K562 (cell line): ENCODE data around the gene FBXL12. TPM values are rescaled to one million over a fixed set of nuclear protein-coding genes. Genes with fewer than 3 reads are reported as not detected.

ENCODE experiments used
- BMI1 ChIP-seq: fragments of 150-350 bp; IDR thresholded peaks from 2 replicates; pipeline ENCODE4 v1.6.1; 2014; ENCODE audit warnings: low read length
- CC2D1A ChIP-seq: fragments of 450-650 bp; IDR thresholded peaks from 2 replicates; pipeline ENCODE4 v1.6.1; 2017; ENCODE audit warnings: mild to moderate bottlenecking
- GATAD2B ChIP-seq: fragments of 450-650 bp; IDR thresholded peaks from 2 replicates; pipeline ENCODE4 v1.6.1; 2017; ENCODE audit warnings: mild to moderate bottlenecking, borderline replicate concordance
- JUND ChIP-seq, 2 experiments: IDR thresholded peaks; 2 replicates in 1 of 2; 3 replicates in 1 of 2; pipeline ENCODE4 v1.6.1; 2011; ENCODE audit warnings: borderline replicate concordance in 2 of 2, low read depth in 2 of 2, low read length in 2 of 2, improper control_type of control experiment in 1 of 2, missing biosample characterization in 1 of 2, missing genetic modification characterization in 1 of 2, missing genetic modification reagents in 1 of 2
- KAT7 ChIP-seq: sonication (generic); formaldehyde crosslinking; IDR thresholded peaks from 2 replicates; pipeline ENCODE4 v1.8.0; 2022; ENCODE audit warnings: missing genetic modification reagents, mild to moderate bottlenecking, borderline replicate concordance
- MEF2D ChIP-seq: conservative IDR thresholded peaks from 2 replicates; pipeline ENCODE4 v1.6.1; 2016; ENCODE audit warnings: low read depth, missing genetic modification characterization, missing compliant biosample characterization
- MTA2 ChIP-seq: fragments of 450-650 bp; IDR thresholded peaks from 2 replicates; pipeline ENCODE4 v1.6.1; 2016; ENCODE audit warnings: low read depth
- RBM39 ChIP-seq: fragments of 200-400 bp; formaldehyde crosslinking; optimal IDR thresholded peaks from 2 replicates; pipeline ENCODE3; 2018; ENCODE audit warnings: low read depth, low read length
- SMAD2 ChIP-seq: fragments of 150-350 bp; IDR thresholded peaks from 2 replicates; pipeline ENCODE4 v1.6.1; 2014; ENCODE audit warnings: low read depth, mild to moderate bottlenecking, low read length
- SMC3 ChIP-seq: conservative IDR thresholded peaks from 2 replicates; pipeline ENCODE4 v1.6.1; 2011; ENCODE audit warnings: low read depth, low read length, improper control_type of control experiment; ENCODE audit not compliant: insufficient read depth
- TAF1 ChIP-seq: IDR thresholded peaks from 2 replicates; pipeline ENCODE4 v1.6.1; 2011; ENCODE audit warnings: mild to moderate bottlenecking, low read length, moderate library complexity; ENCODE audit not compliant: insufficient read depth, control insufficient read depth, severe bottlenecking; ENCODE audit errors: extremely low read depth
- TBP ChIP-seq: optimal IDR thresholded peaks from 2 replicates; pipeline ENCODE3; 2011; ENCODE audit warnings: low read depth, low read length, improper control_type of control experiment
- TCFL5 ChIP-seq: fragments of 250-450 bp; sonication (Bioruptor Pico); conservative IDR thresholded peaks from 2 replicates; pipeline ENCODE4 v1.6.1; 2021; ENCODE audit warnings: mild to moderate bottlenecking, moderate library complexity, matching md5 sums
- ZNF143 ChIP-seq: sonication (generic); formaldehyde crosslinking; IDR thresholded peaks from 2 replicates; pipeline ENCODE4 v1.9.0; 2022; ENCODE audit warnings: mild to moderate bottlenecking, missing genetic modification reagents
- ZNF445 ChIP-seq: fragments of 250-450 bp; sonication (Bioruptor Pico); IDR thresholded peaks from 2 replicates; pipeline ENCODE4 v1.4.0; 2020; ENCODE audit warnings: low read depth, mild to moderate bottlenecking, moderate library complexity
- ZNF586 ChIP-seq: fragments of 450-650 bp; formaldehyde crosslinking; conservative IDR thresholded peaks from 2 replicates; pipeline ENCODE4 v1.4.0; 2020; ENCODE audit warnings: mild to moderate bottlenecking, moderate library complexity
- polyA plus RNA-seq, 8 experiments: library from polyadenylated mRNA; depleted of rRNA in 4 of 8; stranded (reverse) in 5 of 8; unstranded in 3 of 8; fragments of >200 nt; fragmentation: Nextera tagmentation in 2 of 8; fragmentation: Illumina TruSeq in 1 of 8; extraction: Ambion mirVana in 2 of 8; extraction: Trizol in 1 of 8; gene quantifications; 2 replicates each; pipeline versions ENCODE4 v1.2.1 to v1.2.3, GENCODE V29; 2011 to 2014; ENCODE audit warnings: inconsistent platforms in 1 of 8, missing spikeins in 1 of 8
- total RNA-seq, 7 experiments: library from RNA; depleted of rRNA in 6 of 7; stranded (reverse); fragments of >200 nt in 6 of 7; fragmentation: Illumina TruSeq in 2 of 7; extraction: Trizol in 2 of 7; gene quantifications; 2 replicates each; pipeline versions ENCODE4 v1.2.1 to v1.2.3, GENCODE V29; 2011 to 2021; ENCODE audit warnings: low replicate concordance in 1 of 7
- TF ChIP-seq, protein P1 (sequence below), 2 experiments: fragments of 150-350 bp in 1 of 2; IDR thresholded peaks; 2 replicates each; pipeline ENCODE4 v1.6.1; 2012 to 2016; ENCODE audit warnings: low read depth in 2 of 2, low read length in 2 of 2, mild to moderate bottlenecking in 1 of 2, moderate library complexity in 1 of 2
- TF ChIP-seq, protein P2 (sequence below): sonication (generic); formaldehyde crosslinking; IDR thresholded peaks from 2 replicates; pipeline ENCODE4 v1.9.0; 2022; ENCODE audit warnings: mild to moderate bottlenecking, missing genetic modification reagents
- TF ChIP-seq, protein P3 (sequence below): fragments of 250-450 bp; sonication (Bioruptor Pico); IDR thresholded peaks from 2 replicates; pipeline ENCODE4 v1.8.0; 2021; ENCODE audit warnings: borderline replicate concordance, mild to moderate bottlenecking, moderate library complexity; ENCODE audit not compliant: poor library complexity, severe bottlenecking
- TF ChIP-seq, protein P4 (sequence below), 2 experiments: fragments of 450-650 bp in 1 of 2; IDR thresholded peaks; 2 replicates each; pipeline ENCODE4 v1.6.1; 2011 to 2017; ENCODE audit warnings: low read depth in 2 of 2, antibody characterized with exemption in 1 of 2, borderline replicate concordance in 1 of 2, low read length in 1 of 2, mild to moderate bottlenecking in 1 of 2, mixed read lengths in 1 of 2; ENCODE audit not compliant: control insufficient read depth in 1 of 2

Gene FBXL12
- total and polyA plus RNA-seq, 9 of the 15 experiments (the other 6 are each of a cell fraction or from before 2014, with no cell fraction given), result 2.7 to 40.5 (median 26.5) TPM

DNA sequence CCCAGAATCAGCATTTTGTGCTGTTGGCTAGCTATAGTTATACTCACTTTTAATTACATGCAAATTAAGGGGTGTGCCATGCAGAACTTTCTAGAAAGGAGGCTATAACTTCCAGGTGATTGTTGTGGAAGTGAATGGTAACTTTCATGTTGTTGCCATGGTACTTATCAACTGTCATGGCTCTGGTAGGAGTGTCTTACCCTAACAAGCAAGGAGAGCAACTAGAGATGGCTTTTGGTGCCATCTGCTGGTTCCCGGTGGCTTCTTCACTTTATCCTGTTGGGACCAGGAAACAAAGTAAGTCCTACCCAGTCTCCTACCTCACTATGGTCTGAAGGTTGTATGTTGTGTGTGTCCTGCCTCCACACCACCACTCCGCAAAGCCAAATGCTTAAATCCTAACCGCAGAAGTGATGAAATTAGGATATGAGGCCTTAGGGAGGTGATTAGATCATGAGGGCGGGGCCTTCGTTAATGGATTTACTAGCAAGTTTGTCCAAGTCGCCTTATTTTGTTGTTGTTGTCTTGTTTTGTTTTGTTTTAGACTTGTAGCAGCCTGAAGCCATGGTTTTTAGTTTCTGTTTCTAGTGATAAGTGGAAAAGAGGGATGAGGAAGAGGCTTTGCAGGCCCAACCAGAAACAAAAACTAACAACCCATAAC, 22.6 kb downstream of the FBXL12 start (continued):
- TF ChIP-seq ZNF143 (CRISPR knock-in tag), result no peak
- no peak for TF ChIP-seq TBP
- TF ChIP-seq, protein P1, sequence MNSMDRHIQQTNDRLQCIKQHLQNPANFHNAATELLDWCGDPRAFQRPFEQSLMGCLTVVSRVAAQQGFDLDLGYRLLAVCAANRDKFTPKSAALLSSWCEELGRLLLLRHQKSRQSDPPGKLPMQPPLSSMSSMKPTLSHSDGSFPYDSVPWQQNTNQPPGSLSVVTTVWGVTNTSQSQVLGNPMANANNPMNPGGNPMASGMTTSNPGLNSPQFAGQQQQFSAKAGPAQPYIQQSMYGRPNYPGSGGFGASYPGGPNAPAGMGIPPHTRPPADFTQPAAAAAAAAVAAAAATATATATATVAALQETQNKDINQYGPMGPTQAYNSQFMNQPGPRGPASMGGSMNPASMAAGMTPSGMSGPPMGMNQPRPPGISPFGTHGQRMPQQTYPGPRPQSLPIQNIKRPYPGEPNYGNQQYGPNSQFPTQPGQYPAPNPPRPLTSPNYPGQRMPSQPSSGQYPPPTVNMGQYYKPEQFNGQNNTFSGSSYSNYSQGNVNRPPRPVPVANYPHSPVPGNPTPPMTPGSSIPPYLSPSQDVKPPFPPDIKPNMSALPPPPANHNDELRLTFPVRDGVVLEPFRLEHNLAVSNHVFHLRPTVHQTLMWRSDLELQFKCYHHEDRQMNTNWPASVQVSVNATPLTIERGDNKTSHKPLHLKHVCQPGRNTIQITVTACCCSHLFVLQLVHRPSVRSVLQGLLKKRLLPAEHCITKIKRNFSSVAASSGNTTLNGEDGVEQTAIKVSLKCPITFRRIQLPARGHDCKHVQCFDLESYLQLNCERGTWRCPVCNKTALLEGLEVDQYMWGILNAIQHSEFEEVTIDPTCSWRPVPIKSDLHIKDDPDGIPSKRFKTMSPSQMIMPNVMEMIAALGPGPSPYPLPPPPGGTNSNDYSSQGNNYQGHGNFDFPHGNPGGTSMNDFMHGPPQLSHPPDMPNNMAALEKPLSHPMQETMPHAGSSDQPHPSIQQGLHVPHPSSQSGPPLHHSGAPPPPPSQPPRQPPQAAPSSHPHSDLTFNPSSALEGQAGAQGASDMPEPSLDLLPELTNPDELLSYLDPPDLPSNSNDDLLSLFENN (IDR thresholded peaks at IDR 0.05; ENCODE audit: low read depth in 2 of 2, low read length in 2 of 2), result no peak
- peak; percentile 76 for TF ChIP-seq BMI1
- peak; percentile 97 for TF ChIP-seq SMC3
- TF ChIP-seq JUND (IDR thresholded peaks at IDR 0.05; ENCODE audit: borderline replicate concordance, low read depth, low read length), result peak; percentile 21; the same call in 1 of the 2 replicates
- no peak for TF ChIP-seq JUND (tag; IDR thresholded peaks at IDR 0.05; ENCODE audit: borderline replicate concordance, low read depth, low read length)
- peak; percentile 89 for TF ChIP-seq GATAD2B
- TF ChIP-seq MEF2D (tag), result no peak
- TF ChIP-seq, protein P2, sequence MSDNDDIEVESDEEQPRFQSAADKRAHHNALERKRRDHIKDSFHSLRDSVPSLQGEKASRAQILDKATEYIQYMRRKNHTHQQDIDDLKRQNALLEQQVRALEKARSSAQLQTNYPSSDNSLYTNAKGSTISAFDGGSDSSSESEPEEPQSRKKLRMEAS (CRISPR knock-in tag), result no peak
- TF ChIP-seq ZNF445 (CRISPR knock-in tag), result no peak
- TF ChIP-seq TAF1, result no peak
- no peak for TF ChIP-seq SMAD2
- TF ChIP-seq ZNF586 (CRISPR knock-in tag), result no peak
- TF ChIP-seq, protein P3, sequence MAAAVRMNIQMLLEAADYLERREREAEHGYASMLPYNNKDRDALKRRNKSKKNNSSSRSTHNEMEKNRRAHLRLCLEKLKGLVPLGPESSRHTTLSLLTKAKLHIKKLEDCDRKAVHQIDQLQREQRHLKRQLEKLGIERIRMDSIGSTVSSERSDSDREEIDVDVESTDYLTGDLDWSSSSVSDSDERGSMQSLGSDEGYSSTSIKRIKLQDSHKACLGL, result no peak
- TF ChIP-seq RBM39, result no peak
- peak; percentile 82 for TF ChIP-seq CC2D1A
- TF ChIP-seq, protein P4, sequence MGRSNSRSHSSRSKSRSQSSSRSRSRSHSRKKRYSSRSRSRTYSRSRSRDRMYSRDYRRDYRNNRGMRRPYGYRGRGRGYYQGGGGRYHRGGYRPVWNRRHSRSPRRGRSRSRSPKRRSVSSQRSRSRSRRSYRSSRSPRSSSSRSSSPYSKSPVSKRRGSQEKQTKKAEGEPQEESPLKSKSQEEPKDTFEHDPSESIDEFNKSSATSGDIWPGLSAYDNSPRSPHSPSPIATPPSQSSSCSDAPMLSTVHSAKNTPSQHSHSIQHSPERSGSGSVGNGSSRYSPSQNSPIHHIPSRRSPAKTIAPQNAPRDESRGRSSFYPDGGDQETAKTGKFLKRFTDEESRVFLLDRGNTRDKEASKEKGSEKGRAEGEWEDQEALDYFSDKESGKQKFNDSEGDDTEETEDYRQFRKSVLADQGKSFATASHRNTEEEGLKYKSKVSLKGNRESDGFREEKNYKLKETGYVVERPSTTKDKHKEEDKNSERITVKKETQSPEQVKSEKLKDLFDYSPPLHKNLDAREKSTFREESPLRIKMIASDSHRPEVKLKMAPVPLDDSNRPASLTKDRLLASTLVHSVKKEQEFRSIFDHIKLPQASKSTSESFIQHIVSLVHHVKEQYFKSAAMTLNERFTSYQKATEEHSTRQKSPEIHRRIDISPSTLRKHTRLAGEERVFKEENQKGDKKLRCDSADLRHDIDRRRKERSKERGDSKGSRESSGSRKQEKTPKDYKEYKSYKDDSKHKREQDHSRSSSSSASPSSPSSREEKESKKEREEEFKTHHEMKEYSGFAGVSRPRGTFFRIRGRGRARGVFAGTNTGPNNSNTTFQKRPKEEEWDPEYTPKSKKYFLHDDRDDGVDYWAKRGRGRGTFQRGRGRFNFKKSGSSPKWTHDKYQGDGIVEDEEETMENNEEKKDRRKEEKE (IDR thresholded peaks at IDR 0.05; ENCODE audit: borderline replicate concordance in 1 of 2, control insufficient read depth in 1 of 2, low read depth in 2 of 2, low read length in 1 of 2), result no peak
- TF ChIP-seq KAT7, result no peak
- TF ChIP-seq TCFL5 (CRISPR knock-in tag), result no peak
- no peak for TF ChIP-seq MTA2
